KMS-11 (cell line): ENCODE data around the gene OR4D10.

ENCODE experiments used
- H2AFZ ChIP-seq: fragments of 200-600 bp; sonication (generic); 2 replicates; pipeline ENCODE4 v1.6.1; 2016; ENCODE audit warnings: antibody characterized with exemption, mixed run types, low read depth
- H3K27ac ChIP-seq: fragments of 200-600 bp; sonication (generic); 2 replicates; pipeline ENCODE4 v1.6.1; 2016; ENCODE audit warnings: mild to moderate bottlenecking, mixed run types
- H3K27me3 ChIP-seq: fragments of 200-600 bp; sonication (generic); 2 replicates; pipeline ENCODE4 v1.6.1; 2017; ENCODE audit warnings: mild to moderate bottlenecking, low read depth, mixed run types, moderate library complexity; ENCODE audit not compliant: insufficient read depth
- H3K36me3 ChIP-seq: fragments of 200-600 bp; sonication (generic); 2 replicates; pipeline ENCODE4 v1.6.1; 2017; ENCODE audit warnings: mild to moderate bottlenecking, mixed run types; ENCODE audit not compliant: insufficient read depth
- H3K4me1 ChIP-seq: fragments of 200-600 bp; sonication (generic); 2 replicates; pipeline ENCODE4 v1.6.1; 2016; ENCODE audit warnings: mild to moderate bottlenecking, low read depth, mixed run types; ENCODE audit not compliant: poor library complexity, severe bottlenecking
- H3K4me2 ChIP-seq: fragments of 200-600 bp; sonication (generic); 2 replicates; pipeline ENCODE4 v1.7.0; 2016; ENCODE audit warnings: mild to moderate bottlenecking, mixed run types
- H3K4me3 ChIP-seq: fragments of 200-600 bp; sonication (generic); IDR thresholded peaks from 2 replicates; pipeline ENCODE4 v1.6.1; 2017; ENCODE audit warnings: low read depth, low read length, mixed read lengths; ENCODE audit not compliant: insufficient read depth
- H3K79me2 ChIP-seq: fragments of 200-600 bp; sonication (generic); 2 replicates; pipeline ENCODE4 v1.6.1; 2016; ENCODE audit warnings: low read depth, mixed run types; ENCODE audit not compliant: insufficient read depth
- H3K9ac ChIP-seq: fragments of 200-600 bp; sonication (generic); 2 replicates; pipeline ENCODE4 v1.6.1; 2016; ENCODE audit warnings: mild to moderate bottlenecking, mixed run types
- H4K20me1 ChIP-seq: fragments of 200-600 bp; sonication (generic); 2 replicates; pipeline ENCODE4 v1.6.1; 2016; ENCODE audit warnings: mild to moderate bottlenecking, mixed run types; ENCODE audit not compliant: insufficient read depth
- CTCF ChIP-seq: fragments of 200-600 bp; sonication (generic); conservative IDR thresholded peaks from 2 replicates; pipeline ENCODE4 v1.6.1; 2017; ENCODE audit warnings: low read depth, mild to moderate bottlenecking, antibody characterized with exemption, low read length, moderate library complexity, mixed read lengths

The OR4D10 gene

GRCh38 chr11:59473015-59473414 is at the start of gene OR4D10:
OR4D10 (plus strand) TSS chr11:59473315; CDS start chr11:59477430, 4,115 bp downstream.
- Histone ChIP-seq H4K20me1 (no peaks in the 10 kb centered on the region), H3K4me3 (no peak within 1 kb of the TSS), H3K27ac (no peak within 1 kb of the TSS), H3K79me2 (no peaks in the 10 kb centered on the region), H3K4me2 (no peak within 1 kb of the TSS), H3K4me1 (no peaks in the 10 kb centered on the region), H3K27me3 (no peaks in the 10 kb centered on the region), H3K36me3 (no peaks in the 10 kb centered on the region), H3K9ac (no peak within 1 kb of the TSS), H2AFZ (no peak within 1 kb of the TSS)
- TF ChIP-seq CTCF: no peak

DNA sequence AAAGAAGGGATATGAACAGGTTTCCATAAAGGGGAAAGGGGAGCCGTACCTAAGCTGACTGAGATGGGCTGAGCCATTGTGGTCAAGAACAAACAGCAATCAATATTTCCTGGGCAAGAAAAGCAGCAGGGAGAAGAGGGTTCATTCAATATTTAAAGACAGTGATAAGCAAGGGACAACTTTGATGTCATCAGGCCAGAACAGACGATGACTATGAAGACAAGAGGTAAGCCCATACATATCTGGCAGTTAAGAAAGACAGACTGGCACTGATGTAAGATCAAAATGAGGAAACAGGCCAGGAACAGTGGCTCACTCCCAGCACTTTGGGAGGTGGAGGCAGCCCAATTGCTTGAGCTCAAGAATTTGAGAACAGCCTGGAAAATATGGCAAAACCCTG is 49.3 kb upstream of the OR4D10 start:
- H3K4me1 ChIP-seq: no peaks in the 10 kb centered on the region
- H3K4me3 ChIP-seq: no peak overlapping the region
- no peaks in the 10 kb centered on the region for H3K36me3 ChIP-seq
- no peak overlapping the region for H3K4me2 ChIP-seq
- H3K27me3 ChIP-seq: no peaks in the 10 kb centered on the region
- no peaks in the 10 kb centered on the region for H3K79me2 ChIP-seq
- no peak overlapping the region for H2AFZ ChIP-seq
- H3K27ac ChIP-seq: no peak overlapping the region
- no peak overlapping the region for H3K9ac ChIP-seq
- no peak for TF ChIP-seq CTCF
- no peaks in the 10 kb centered on the region for H4K20me1 ChIP-seq

GRCh38 chr11:59425131-59425530 is 48.0 kb upstream of the OR4D10 start:
- no peaks in the 10 kb centered on the region for H3K36me3 ChIP-seq
- H3K27me3 ChIP-seq: no peaks in the 10 kb centered on the region
- no peak for TF ChIP-seq CTCF
- no peak overlapping the region for H3K27ac ChIP-seq
- no peak overlapping the region for H3K9ac ChIP-seq
- H3K4me1 ChIP-seq: no peaks in the 10 kb centered on the region
- H4K20me1 ChIP-seq: no peaks in the 10 kb centered on the region
- no peaks in the 10 kb centered on the region for H3K79me2 ChIP-seq
- no peak overlapping the region for H2AFZ ChIP-seq
- no peak overlapping the region for H3K4me2 ChIP-seq
- H3K4me3 ChIP-seq: no peak overlapping the region

GRCh38 chr11:59426361-59427067 is 46.6 kb upstream of the OR4D10 start, which contains the start of gene OR5A2:
OR5A2 (minus strand) TSS chr11:59426413; CDS start chr11:59422953, 3,460 bp downstream.
- no peak within 1 kb of the TSS for H3K9ac ChIP-seq
- no peaks in the 10 kb centered on the region for H3K27me3 ChIP-seq
- H3K4me3 ChIP-seq: no peak within 1 kb of the TSS
- no peak within 1 kb of the TSS for H2AFZ ChIP-seq
- H3K4me2 ChIP-seq: no peak within 1 kb of the TSS
- H3K4me1 ChIP-seq: no peaks in the 10 kb centered on the region
- H4K20me1 ChIP-seq: no peaks in the 10 kb centered on the region
- H3K36me3 ChIP-seq: no peaks in the 10 kb centered on the region
- no peaks in the 10 kb centered on the region for H3K79me2 ChIP-seq
- TF ChIP-seq CTCF: no peak
- no peak within 1 kb of the TSS for H3K27ac ChIP-seq
